ENCODE measurements around the gene MSX2.
"Not testable (repeated sequence)": the region's sequence is repeated elsewhere in the genome, so short reads cannot be mapped to it uniquely, and the experiment has no call there.

The MSX2 gene

GRCh38 chr5:174759091-174759490 is 34.7 kb downstream of the MSX2 start:
- no peak for DNase-seq (ENCODE audit: insufficient read length, low spot score)
- FAIRE-seq = no peak
- TF ChIP-seq POLR2A (IDR thresholded peaks at IDR 0.05; ENCODE audit: low read depth, low read length) = no peak

- DNase-seq (ENCODE audit: insufficient read length, low spot score) (no peak), FAIRE-seq (no peak)
- no peak for TF ChIP-seq POLR2A (IDR thresholded peaks at IDR 0.05; ENCODE audit: low read depth, low read length)
These were observed 36.3 kb downstream of the MSX2 start for GRCh38 chr5:174760721-174761120.

- FAIRE-seq; DNase-seq (ENCODE audit: insufficient read length, low spot score): not testable (repeated sequence)
These were observed 37.0 kb downstream of the MSX2 start for GRCh38 chr5:174761341-174761740.

- DNase-seq (ENCODE audit: insufficient read length, low spot score) (no peak), FAIRE-seq (no peak)
- no peak for TF ChIP-seq POLR2A (IDR thresholded peaks at IDR 0.05; ENCODE audit: low read depth, low read length)
These were observed 39.9 kb downstream of the MSX2 start for GRCh38 chr5:174764309-174764708.

- no peak for DNase-seq (ENCODE audit: insufficient read length, low spot score)
- no peak for TF ChIP-seq POLR2A (IDR thresholded peaks at IDR 0.05; ENCODE audit: low read depth, low read length)
- no peak for FAIRE-seq
These were observed 41.2 kb downstream of the MSX2 start for GRCh38 chr5:174765540-174765939.

- no peak for DNase-seq (ENCODE audit: insufficient read length, low spot score)
- FAIRE-seq = no peak
- no peak for TF ChIP-seq POLR2A (IDR thresholded peaks at IDR 0.05; ENCODE audit: low read depth, low read length)
These were observed 43.3 kb downstream of the MSX2 start for GRCh38 chr5:174767670-174768069.

- DNase-seq (ENCODE audit: insufficient read length, low spot score) (no peak), FAIRE-seq (no peak)
- no peak for TF ChIP-seq POLR2A (IDR thresholded peaks at IDR 0.05; ENCODE audit: low read depth, low read length)
These were observed 44.6 kb downstream of the MSX2 start for GRCh38 chr5:174769005-174769404.

GRCh38 chr5:174773371-174773770 is 49.0 kb downstream of the MSX2 start:
- no peak for FAIRE-seq
- DNase-seq (ENCODE audit: insufficient read length, low spot score) = no peak
- no peak for TF ChIP-seq POLR2A (IDR thresholded peaks at IDR 0.05; ENCODE audit: low read depth, low read length)

GRCh38 chr5:174775081-174775480 is 50.7 kb downstream of the MSX2 start:
- FAIRE-seq (no peak), DNase-seq (ENCODE audit: insufficient read length, low spot score) (no peak)
- TF ChIP-seq POLR2A (IDR thresholded peaks at IDR 0.05; ENCODE audit: low read depth, low read length) = no peak

- DNase-seq (ENCODE audit: insufficient read length, low spot score) = no peak
- TF ChIP-seq POLR2A (IDR thresholded peaks at IDR 0.05; ENCODE audit: low read depth, low read length) = no peak
- FAIRE-seq = no peak
These were observed 52.7 kb downstream of the MSX2 start for GRCh38 chr5:174777111-174777510.

GRCh38 chr5:174777583-174777982 is 53.2 kb downstream of the MSX2 start:
- no peak for TF ChIP-seq POLR2A (IDR thresholded peaks at IDR 0.05; ENCODE audit: low read depth, low read length)
- FAIRE-seq = no peak
- no peak for DNase-seq (ENCODE audit: insufficient read length, low spot score)
